Suprapubic skin (tissue), 4 donors: Measurements from ENCODE around the gene PNKP. TPM values are rescaled to one million over a fixed set of nuclear protein-coding genes. Genes with fewer than 3 reads are reported as not detected.
A peak's percentile ranks its signal among the peaks of the same experiment; 100 is the strongest.

Experiments
- DNase-seq, 2 donors: peaks; one replicate each; pipeline ENCODE4 v3.0.0-alpha.2; 2019; ENCODE audit warnings: low spot score in 2 of 2
- H3K27ac ChIP-seq: fragments of 200-600 bp; sonication (generic); one replicate; pipeline ENCODE4 v1.5.1; 2019
- H3K27me3 ChIP-seq: fragments of 200-600 bp; sonication (generic); one replicate; pipeline ENCODE4 v1.5.1; 2019
- H3K36me3 ChIP-seq: fragments of 200-600 bp; sonication (generic); one replicate; pipeline ENCODE4 v1.5.1; 2019
- H3K4me1 ChIP-seq: fragments of 200-600 bp; sonication (generic); one replicate; pipeline ENCODE4 v1.5.1; 2019
- H3K4me3 ChIP-seq: fragments of 200-600 bp; sonication (generic); one replicate; pipeline ENCODE4 v1.5.1; 2019; ENCODE audit warnings: mild to moderate bottlenecking
- H3K9me3 ChIP-seq: fragments of 200-600 bp; sonication (generic); one replicate; pipeline ENCODE4 v1.5.1; 2019
- CTCF ChIP-seq, 2 donors: fragments of 200-600 bp in 1 of 2; fragments of 450-650 bp in 1 of 2; sonication (generic) in 1 of 2; IDR thresholded peaks; one replicate each; pipeline ENCODE4 v1.5.1; 2016 to 2019; ENCODE audit warnings: antibody characterized with exemption in 2 of 2, mild to moderate bottlenecking in 1 of 2, moderate library complexity in 1 of 2
- EP300 ChIP-seq: sonication (generic); formaldehyde crosslinking; IDR thresholded peaks from one replicate; pipeline ENCODE4 v1.6.1; 2017; ENCODE audit warnings: antibody characterized with exemption
- POLR2A ChIP-seq, 2 donors: fragments of 450-650 bp; IDR thresholded peaks; one replicate each; pipeline ENCODE4 v1.6.1; 2017; ENCODE audit warnings: antibody characterized with exemption in 2 of 2, mild to moderate bottlenecking in 2 of 2, moderate library complexity in 2 of 2
- POLR2AphosphoS5 ChIP-seq, 3 donors: sonication (generic); formaldehyde crosslinking; IDR thresholded peaks; one replicate each; pipeline ENCODE4 v1.6.1; 2017; ENCODE audit warnings: antibody characterized with exemption in 3 of 3
- WGBS: methylation state at CpG from one replicate; pipeline ENCODE4 v1.1.5; 2018; 5-methylcytosine and 5-hydroxymethylcytosine counted together
- total RNA-seq, 4 donors: library from RNA; depleted of rRNA; stranded (reverse); fragments of >200 nt; gene quantifications; one replicate each; pipeline ENCODE4 v1.1.0, GENCODE V29; 2016

Gene PNKP
- total RNA-seq, 4 donors from 2014 or later: 26.0 to 53.3 (median 40.5) TPM

GRCh38 chr19:49870309-49870901 is 3.0 kb upstream of the PNKP start:
- H3K27me3 ChIP-seq: no peaks in the 10 kb centered on the region
- peak overlapping the region; percentile 62 for H3K4me3 ChIP-seq
- H3K27ac ChIP-seq: peak overlapping the region; percentile 88
- H3K36me3 ChIP-seq: peaks cover 9% of the 10 kb centered on the region
- 80% methylated on average over 4 of the region's 15 CpGs for WGBS
- no peak for TF ChIP-seq POLR2AphosphoS5 (IDR thresholded peaks at IDR 0.05)
- no peak for TF ChIP-seq EP300
- no peak for TF ChIP-seq POLR2A (IDR thresholded peaks at IDR 0.05)
- TF ChIP-seq CTCF (IDR thresholded peaks at IDR 0.05): no peak
- H3K4me1 ChIP-seq: peaks cover 72% of the 10 kb centered on the region
- DNase-seq: no peak
- no peaks in the 10 kb centered on the region for H3K9me3 ChIP-seq

- H3K36me3 ChIP-seq: peaks cover 9% of the 10 kb centered on the region
- 0% methylated on average over 29 of the region's 67 CpGs for WGBS
- no peaks in the 10 kb centered on the region for H3K27me3 ChIP-seq
- no peaks in the 10 kb centered on the region for H3K9me3 ChIP-seq
- peaks cover 72% of the 10 kb centered on the region for H3K4me1 ChIP-seq
- H3K27ac ChIP-seq: peak overlapping the region; percentile 88
- peak overlapping the region; percentile 62 for H3K4me3 ChIP-seq
- peak; percentile 97 to 98 for DNase-seq
- no peak for TF ChIP-seq EP300
- TF ChIP-seq POLR2AphosphoS5 (IDR thresholded peaks at IDR 0.05): peak in 2 of 3 donors; percentile 64 to 88
- TF ChIP-seq CTCF (IDR thresholded peaks at IDR 0.05): peak in 1 of 2 donors; percentile 25
- TF ChIP-seq POLR2A (IDR thresholded peaks at IDR 0.05): peak in 1 of 2 donors; percentile 34
These were observed 2.3 kb upstream of the PNKP start for GRCh38 chr19:49869484-49870308.

GRCh38 chr19:49869009-49869483 is 1.7 kb upstream of the PNKP start:
- H3K4me3 ChIP-seq: peak overlapping the region; percentile 62
- H3K27ac ChIP-seq: peak overlapping the region; percentile 85
- no peaks in the 10 kb centered on the region for H3K9me3 ChIP-seq
- WGBS: 2% methylated on average over 13 of the region's 15 CpGs
- TF ChIP-seq POLR2A (IDR thresholded peaks at IDR 0.05) (no peak), EP300 (no peak), CTCF (IDR thresholded peaks at IDR 0.05) (no peak), POLR2AphosphoS5 (IDR thresholded peaks at IDR 0.05) (no peak)
- H3K36me3 ChIP-seq: peaks cover 13% of the 10 kb centered on the region
- no peaks in the 10 kb centered on the region for H3K27me3 ChIP-seq
- H3K4me1 ChIP-seq: peaks cover 67% of the 10 kb centered on the region
- DNase-seq: no peak

GRCh38 chr19:49864890-49865289 is 2.5 kb downstream of the PNKP start:
- WGBS: 93% methylated on average over 13 of the region's 13 CpGs
- H3K9me3 ChIP-seq: no peaks in the 10 kb centered on the region
- peaks cover 57% of the 10 kb centered on the region for H3K4me1 ChIP-seq
- H3K27ac ChIP-seq: no peak overlapping the region
- DNase-seq: no peak
- TF ChIP-seq CTCF (IDR thresholded peaks at IDR 0.05) (no peak), EP300 (no peak), POLR2AphosphoS5 (IDR thresholded peaks at IDR 0.05) (no peak), POLR2A (IDR thresholded peaks at IDR 0.05) (no peak)
- H3K36me3 ChIP-seq: peaks cover 42% of the 10 kb centered on the region
- H3K27me3 ChIP-seq: no peaks in the 10 kb centered on the region
- no peak overlapping the region for H3K4me3 ChIP-seq

- 95% methylated on average over 15 of the region's 17 CpGs for WGBS
These were observed 3.4 kb downstream of the PNKP start for GRCh38 chr19:49863935-49864320.

More at GRCh38 chr19:49863935-49864320, 3.4 kb downstream of the PNKP start:
- H3K4me1 ChIP-seq: peaks cover 51% of the 10 kb centered on the region
- no peak overlapping the region for H3K4me3 ChIP-seq
- TF ChIP-seq POLR2A (IDR thresholded peaks at IDR 0.05): no peak
- no peak for TF ChIP-seq EP300
- no peak for TF ChIP-seq CTCF (IDR thresholded peaks at IDR 0.05)
- no peak for TF ChIP-seq POLR2AphosphoS5 (IDR thresholded peaks at IDR 0.05)
- peaks cover 48% of the 10 kb centered on the region for H3K36me3 ChIP-seq
- no peaks in the 10 kb centered on the region for H3K9me3 ChIP-seq
- no peak overlapping the region for H3K27ac ChIP-seq
- peak in 1 of 2 donors; percentile 64 for DNase-seq
- no peaks in the 10 kb centered on the region for H3K27me3 ChIP-seq
